ENCODE data around the gene ITGA11. TPM values are rescaled to one million over a fixed set of nuclear protein-coding genes. Genes with fewer than 3 reads are reported as not detected.

ITGA11 gene
- total RNA-seq, 1 donor from 2014 or later, result 7.1 TPM

GRCh38 chr15:68433551-68433950 lies 1.6 kb upstream of the ITGA11 start:
- ATAC-seq (no peak), DNase-seq (no peak)
- no peak for TF ChIP-seq CTCF (IDR thresholded peaks at IDR 0.05)
- intact Hi-C loops (cut with DNase I), result no loop called here
- no peaks in the 10 kb centered on the region for H3K36me3 ChIP-seq
- peaks cover 11% of the 10 kb centered on the region for H3K4me1 ChIP-seq
- no peak overlapping the region for H3K27ac ChIP-seq
- no peak overlapping the region for H3K4me3 ChIP-seq
- H3K27me3 ChIP-seq, result peaks cover 49% of the 10 kb centered on the region
- H3K9me3 ChIP-seq, result no peaks in the 10 kb centered on the region

GRCh38 chr15:68432441-68433064 lies 590 bp upstream of the ITGA11 start:
- Histone ChIP-seq H3K4me1 (peaks cover 11% of the 10 kb centered on the region), H3K4me3 (peak overlapping the region; percentile 45), H3K27ac (no peak overlapping the region), H3K36me3 (no peaks in the 10 kb centered on the region), H3K27me3 (peaks cover 47% of the 10 kb centered on the region), H3K9me3 (no peaks in the 10 kb centered on the region)
- DNase-seq, result no peak
- intact Hi-C loops (cut with DNase I), result no loop called here
- ATAC-seq, result no peak
- TF ChIP-seq CTCF (IDR thresholded peaks at IDR 0.05), result no peak

- no peaks in the 10 kb centered on the region for H3K36me3 ChIP-seq
- DNase-seq (no peak), ATAC-seq (peak; percentile 6)
- H3K9me3 ChIP-seq, result no peaks in the 10 kb centered on the region
- TF ChIP-seq CTCF (IDR thresholded peaks at IDR 0.05), result no peak
- H3K27me3 ChIP-seq, result peaks cover 37% of the 10 kb centered on the region
- peak overlapping the region; percentile 45 for H3K4me3 ChIP-seq
- intact Hi-C loops (cut with DNase I), result no loop called here
- peaks cover 11% of the 10 kb centered on the region for H3K4me1 ChIP-seq
- peak overlapping the region; percentile 7 for H3K27ac ChIP-seq
Observed at GRCh38 chr15:68431037-68431791, 749 bp downstream of the ITGA11 start.

- peaks cover 11% of the 10 kb centered on the region for H3K4me1 ChIP-seq
- H3K4me3 ChIP-seq, result peak overlapping the region; percentile 45
- intact Hi-C loops (cut with DNase I), result no loop called here
- DNase-seq (no peak), ATAC-seq (no peak)
- H3K27ac ChIP-seq, result no peak overlapping the region
- no peaks in the 10 kb centered on the region for H3K36me3 ChIP-seq
- no peak for TF ChIP-seq CTCF (IDR thresholded peaks at IDR 0.05)
- no peaks in the 10 kb centered on the region for H3K9me3 ChIP-seq
- peaks cover 36% of the 10 kb centered on the region for H3K27me3 ChIP-seq
Observed at GRCh38 chr15:68430471-68431036, 1.4 kb downstream of the ITGA11 start.

GRCh38 chr15:68429691-68430470 lies 2.1 kb downstream of the ITGA11 start:
- Histone ChIP-seq H3K4me3 (no peak overlapping the region), H3K27ac (no peak overlapping the region), H3K36me3 (no peaks in the 10 kb centered on the region), H3K4me1 (peaks cover 11% of the 10 kb centered on the region), H3K9me3 (no peaks in the 10 kb centered on the region), H3K27me3 (peaks cover 32% of the 10 kb centered on the region)
- no peak for TF ChIP-seq CTCF (IDR thresholded peaks at IDR 0.05)
- no peak for DNase-seq
- ATAC-seq, result no peak
- intact Hi-C loops (cut with DNase I), result no loop called here
